ENCODE data around the gene ILK.

ILK gene

DNA sequence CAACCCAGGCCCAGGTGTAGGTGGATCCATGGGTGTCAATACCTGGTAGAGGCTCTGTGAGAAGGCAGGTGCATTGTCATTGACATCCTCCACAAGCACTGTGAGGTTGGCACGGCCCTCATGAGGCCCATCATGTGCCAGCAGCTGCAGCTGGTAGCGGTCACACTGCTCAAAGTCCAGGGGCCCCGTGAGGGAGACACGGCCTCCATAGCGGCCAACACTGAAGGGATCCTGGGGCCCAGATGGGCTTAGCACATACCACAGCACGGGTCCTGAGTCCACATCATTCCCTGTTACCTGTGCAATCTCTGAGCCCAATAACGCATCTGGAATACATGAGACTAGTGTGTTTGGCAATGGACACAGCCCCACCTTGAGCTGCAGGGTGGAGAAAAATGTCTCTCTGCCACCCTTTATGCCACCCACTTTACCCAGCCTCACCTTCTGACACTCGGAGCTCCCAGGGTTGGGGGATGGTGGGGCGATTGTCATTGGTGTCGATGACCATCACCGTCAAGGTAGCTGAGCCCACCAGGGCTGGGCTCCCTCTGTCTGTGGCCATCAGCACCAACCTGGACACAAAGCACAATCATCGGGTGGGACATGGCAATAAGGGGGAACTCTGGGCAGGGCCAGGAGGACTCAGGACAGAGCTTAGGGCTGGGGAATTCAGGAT, 21.7 kb downstream of the ILK start:
- Histone ChIP-seq H3K9me3 (replicated peaks in 1 of 11) (no peaks in the 10 kb centered on the region), H3K36me3 (peaks cover 13 to 74% (median 58%) of the 10 kb centered on the region in 11 experiments), H3K27me3 (no peaks in the 10 kb centered on the region), H3K4me2 (no peak overlapping the region), H3K9ac (no peak overlapping the region), H3K4me3 (no peak overlapping the region), H4K20me1 (no peaks in the 10 kb centered on the region; a peak in 1 of 22 replicates), H3K27ac (no peak overlapping the region), H3K4me1 (peaks cover 0 to 29% (median 14%) of the 10 kb centered on the region in 10 experiments; a peak in 17 of 20 replicates)
- no peak for TF ChIP-seq Cebpa-rat (IDR thresholded peaks at IDR 0.05)

DNA sequence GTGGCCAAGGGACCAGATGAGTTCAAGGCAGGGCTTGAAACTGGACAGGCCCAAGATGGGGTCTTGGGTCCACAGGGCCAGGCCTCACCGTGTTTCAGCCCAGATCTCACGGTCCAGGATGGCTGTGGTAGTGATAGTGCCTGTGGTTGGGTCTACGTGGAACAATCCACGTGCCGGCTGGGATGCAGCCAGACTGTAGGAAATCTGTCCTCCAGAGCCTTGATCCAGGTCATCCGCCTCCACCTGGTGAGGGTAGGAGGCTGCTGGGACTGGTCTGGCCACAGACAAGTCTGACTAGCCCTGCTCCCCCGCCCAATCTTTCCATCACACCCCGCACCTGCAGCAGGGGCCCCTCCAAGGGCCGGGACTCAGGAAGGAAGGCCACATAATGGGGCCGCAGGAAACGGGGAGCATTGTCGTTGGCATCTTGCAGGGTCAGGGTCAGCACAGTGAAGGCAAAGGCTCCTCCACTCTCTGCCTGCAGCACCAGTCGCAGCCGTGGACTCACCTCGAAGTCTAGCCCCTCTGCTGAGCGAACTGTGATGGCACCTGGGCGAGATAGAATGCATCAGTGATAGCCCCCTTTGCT, 22.4 kb downstream of the ILK start:
- no peaks in the 10 kb centered on the region; a peak in 1 of 22 replicates for H4K20me1 ChIP-seq
- no peak overlapping the region for H3K27ac ChIP-seq
- peaks cover 13 to 80% (median 64%) of the 10 kb centered on the region in 11 experiments for H3K36me3 ChIP-seq

DNA sequence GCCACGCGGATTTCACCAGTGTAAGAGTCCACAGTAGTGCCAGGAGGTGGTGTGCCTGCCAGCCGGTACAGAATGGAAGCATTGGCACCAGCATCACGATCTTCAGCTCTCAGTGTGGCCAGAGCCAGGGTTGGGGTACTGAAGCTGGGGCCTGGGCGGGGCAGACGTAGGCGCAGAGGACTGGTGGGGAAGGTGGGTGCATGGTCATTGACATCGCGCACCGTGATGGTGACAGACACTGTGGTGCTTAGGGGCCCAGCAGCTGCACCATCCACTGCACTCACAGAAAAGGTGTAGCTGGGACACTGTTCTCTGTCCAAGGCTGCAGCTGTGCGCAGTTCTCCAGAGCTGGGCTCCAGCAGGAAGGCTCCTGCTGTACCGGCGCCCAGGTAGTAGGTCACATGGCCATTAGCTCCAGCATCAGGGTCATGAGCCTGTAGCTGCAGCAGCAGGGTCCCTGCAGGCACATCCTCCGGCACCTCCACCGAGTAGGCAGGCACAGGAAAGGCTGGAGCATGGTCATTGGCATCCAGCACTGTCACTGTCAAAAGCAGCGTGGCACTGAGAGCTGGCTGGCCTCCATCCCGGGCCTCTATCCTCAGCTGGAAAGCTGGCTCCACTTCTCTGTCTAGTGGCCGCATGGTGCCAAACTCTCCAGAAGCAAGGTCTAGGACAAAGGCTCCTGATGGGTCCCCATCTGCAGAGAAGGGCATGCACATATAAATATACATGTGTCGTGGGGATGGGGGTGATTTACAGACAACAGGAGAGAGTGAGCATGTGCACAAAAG, 23.6 kb downstream of the ILK start:
- no peaks in the 10 kb centered on the region for H3K27me3 ChIP-seq
- no peak overlapping the region for H3K4me2 ChIP-seq
- H4K20me1 ChIP-seq, result no peaks in the 10 kb centered on the region; a peak in 1 of 22 replicates
- TF ChIP-seq Cebpa-rat (IDR thresholded peaks at IDR 0.05), result no peak
- no peak overlapping the region for H3K9ac ChIP-seq
- H3K27ac ChIP-seq, result no peak overlapping the region
- H3K4me1 ChIP-seq, result peaks cover 0 to 14% (median 7%) of the 10 kb centered on the region in 10 experiments; a peak in 9 of 20 replicates
- H3K9me3 ChIP-seq (replicated peaks in 1 of 11), result no peaks in the 10 kb centered on the region
- peaks cover 13 to 93% (median 77%) of the 10 kb centered on the region in 11 experiments for H3K36me3 ChIP-seq
- H3K4me3 ChIP-seq, result no peak overlapping the region

More for the DNA sequence above, 22.4 kb downstream of the ILK start:
- Histone ChIP-seq H3K9me3 (replicated peaks in 1 of 11) (no peaks in the 10 kb centered on the region), H3K4me1 (peaks cover 0 to 22% (median 10%) of the 10 kb centered on the region in 10 experiments; a peak in 17 of 20 replicates), H3K4me2 (no peak overlapping the region), H3K4me3 (no peak overlapping the region), H3K9ac (no peak overlapping the region), H3K27me3 (no peaks in the 10 kb centered on the region)
- TF ChIP-seq Cebpa-rat (IDR thresholded peaks at IDR 0.05), result no peak

DNA sequence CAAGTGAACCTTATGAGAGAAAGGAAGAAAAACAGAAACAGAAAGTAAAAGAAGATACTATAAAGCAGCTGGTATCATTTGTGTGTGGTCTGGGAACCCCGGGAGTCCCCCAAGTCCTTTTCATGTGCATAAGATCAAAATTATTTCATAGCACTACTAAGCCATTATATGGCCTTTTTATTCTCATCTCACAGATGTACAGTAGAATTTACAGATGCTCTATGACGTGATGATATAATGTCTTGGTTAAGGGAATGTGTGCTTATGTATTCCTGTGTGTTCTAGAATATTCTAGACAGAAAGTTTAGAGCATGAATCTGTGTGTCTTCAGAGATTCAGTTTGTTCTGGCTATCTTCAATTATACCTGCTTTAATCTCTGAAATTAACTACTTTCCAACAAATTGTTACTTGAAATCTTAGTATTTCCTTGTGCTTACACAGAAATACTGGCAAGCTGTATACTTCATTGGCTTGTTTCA, 24.2 kb downstream of the ILK start:
- H3K27me3 ChIP-seq, result no peaks in the 10 kb centered on the region
- H3K4me2 ChIP-seq, result no peak overlapping the region
- TF ChIP-seq Cebpa-rat (IDR thresholded peaks at IDR 0.05), result no peak
- H3K9ac ChIP-seq, result no peak overlapping the region
- peaks cover 13 to 99% (median 83%) of the 10 kb centered on the region in 11 experiments for H3K36me3 ChIP-seq
- no peak overlapping the region for H3K4me3 ChIP-seq
- no peaks in the 10 kb centered on the region for H3K9me3 ChIP-seq (replicated peaks in 1 of 11)
- no peak overlapping the region for H3K27ac ChIP-seq
- H3K4me1 ChIP-seq, result peaks cover 0 to 8% (median under 1%) of the 10 kb centered on the region in 10 experiments; a peak in 5 of 20 replicates
- no peaks in the 10 kb centered on the region; a peak in 1 of 22 replicates for H4K20me1 ChIP-seq

DNA sequence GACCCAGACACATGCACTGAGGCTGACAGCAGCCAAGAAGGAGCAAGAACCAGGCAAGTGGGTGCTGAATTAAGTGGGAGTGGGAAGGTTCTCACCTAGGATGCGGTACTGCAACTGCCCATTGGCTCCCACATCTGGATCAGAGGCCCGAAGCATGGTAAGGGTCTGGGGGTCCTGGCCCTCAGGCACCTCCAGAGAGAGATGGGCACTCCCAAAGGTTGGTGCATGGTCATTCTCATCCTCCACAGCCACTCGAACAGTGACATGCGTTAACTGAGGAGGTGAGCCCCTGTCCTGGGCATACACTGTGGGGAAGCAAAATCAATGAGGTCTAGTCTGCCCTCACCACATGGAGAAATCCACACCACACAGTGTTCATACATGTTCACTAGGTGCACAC, 25.0 kb downstream of the ILK start:
- Histone ChIP-seq H3K27me3 (no peaks in the 10 kb centered on the region), H3K36me3 (peaks cover 13 to 99% (median 90%) of the 10 kb centered on the region in 11 experiments), H3K9ac (no peak overlapping the region), H3K4me3 (no peak overlapping the region), H3K4me1 (peaks cover 0 to 8% (median 0%) of the 10 kb centered on the region in 10 experiments; a peak in 3 of 20 replicates), H3K27ac (no peak overlapping the region), H4K20me1 (no peaks in the 10 kb centered on the region; a peak in 1 of 22 replicates), H3K4me2 (no peak overlapping the region), H3K9me3 (replicated peaks in 1 of 11) (no peaks in the 10 kb centered on the region)
- TF ChIP-seq Cebpa-rat (IDR thresholded peaks at IDR 0.05), result no peak

DNA sequence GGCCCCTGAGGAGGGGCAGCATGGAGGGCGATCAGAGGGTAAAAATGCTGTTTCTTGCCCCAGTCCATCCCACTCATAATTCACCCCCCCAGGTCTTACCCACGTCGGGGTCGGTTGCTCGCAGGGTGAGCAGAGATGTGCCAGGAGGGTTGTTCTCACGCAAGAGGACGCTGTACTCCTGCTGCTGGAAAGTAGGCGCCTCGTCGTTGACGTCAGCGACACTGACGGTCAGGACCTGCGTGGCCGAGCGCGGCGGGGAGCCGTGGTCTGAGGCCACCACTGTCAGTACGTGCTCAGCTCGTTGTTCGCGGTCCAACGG, 26.0 kb downstream of the ILK start:
- Histone ChIP-seq H3K9me3 (replicated peaks in 1 of 11) (no peaks in the 10 kb centered on the region), H3K9ac (no peak overlapping the region), H3K4me3 (no peak overlapping the region), H3K4me1 (peaks cover 0 to 18% (median 7%) of the 10 kb centered on the region in 10 experiments; a peak in 13 of 20 replicates), H4K20me1 (no peaks in the 10 kb centered on the region; a peak in 1 of 22 replicates), H3K27me3 (no peaks in the 10 kb centered on the region), H3K4me2 (no peak overlapping the region), H3K27ac (no peak overlapping the region), H3K36me3 (peaks cover 13 to 97% (median 87%) of the 10 kb centered on the region in 11 experiments)
- no peak for TF ChIP-seq Cebpa-rat (IDR thresholded peaks at IDR 0.05)

DNA sequence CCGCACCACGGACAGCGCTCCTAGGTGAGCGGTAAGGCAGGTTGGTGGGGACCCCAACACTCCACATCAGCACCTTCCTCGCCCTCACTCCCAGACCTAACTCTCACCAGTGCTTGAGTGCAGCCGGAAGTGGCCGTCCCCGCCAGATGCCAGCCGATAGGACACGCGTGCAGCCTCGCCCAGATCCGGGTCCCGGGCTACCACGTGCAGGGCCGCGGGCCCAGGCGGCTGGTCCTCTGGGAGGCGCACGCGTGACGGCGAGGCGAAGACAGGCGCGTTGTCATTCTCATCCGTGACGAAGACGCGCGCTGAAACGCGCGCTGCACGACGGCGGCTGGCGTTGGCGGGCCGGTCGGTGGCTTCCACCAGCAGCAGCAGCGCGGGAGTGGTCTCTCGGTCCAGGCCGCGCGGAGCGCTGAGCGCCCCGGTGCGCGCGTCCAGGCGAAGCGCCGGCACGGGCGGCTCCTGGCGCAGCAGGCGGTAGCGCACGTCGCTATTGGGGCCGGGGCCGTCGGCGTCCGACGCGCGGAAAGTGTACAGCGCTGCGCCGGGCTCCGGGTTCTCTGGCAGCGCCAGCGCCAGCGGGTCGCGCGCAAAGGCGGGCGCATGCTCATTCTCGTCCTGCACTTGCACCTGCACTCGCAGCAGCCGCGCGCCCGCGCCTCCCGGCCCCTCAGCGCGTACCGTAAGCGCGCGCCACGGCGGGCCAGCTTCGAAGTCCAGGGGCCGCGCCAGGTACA, 26.5 kb downstream of the ILK start:
- no peak overlapping the region for H3K4me2 ChIP-seq
- H3K27ac ChIP-seq, result no peak overlapping the region
- no peaks in the 10 kb centered on the region; a peak in 1 of 22 replicates for H4K20me1 ChIP-seq
- no peak overlapping the region for H3K4me3 ChIP-seq
- no peak for TF ChIP-seq Cebpa-rat (IDR thresholded peaks at IDR 0.05)
- no peaks in the 10 kb centered on the region for H3K27me3 ChIP-seq
- peaks cover 2 to 23% (median 12%) of the 10 kb centered on the region in 10 experiments; a peak in 19 of 20 replicates for H3K4me1 ChIP-seq
- H3K9me3 ChIP-seq (replicated peaks in 1 of 11), result no peaks in the 10 kb centered on the region
- peaks cover 11 to 91% (median 82%) of the 10 kb centered on the region in 11 experiments for H3K36me3 ChIP-seq
- H3K9ac ChIP-seq, result no peak overlapping the region

DNA sequence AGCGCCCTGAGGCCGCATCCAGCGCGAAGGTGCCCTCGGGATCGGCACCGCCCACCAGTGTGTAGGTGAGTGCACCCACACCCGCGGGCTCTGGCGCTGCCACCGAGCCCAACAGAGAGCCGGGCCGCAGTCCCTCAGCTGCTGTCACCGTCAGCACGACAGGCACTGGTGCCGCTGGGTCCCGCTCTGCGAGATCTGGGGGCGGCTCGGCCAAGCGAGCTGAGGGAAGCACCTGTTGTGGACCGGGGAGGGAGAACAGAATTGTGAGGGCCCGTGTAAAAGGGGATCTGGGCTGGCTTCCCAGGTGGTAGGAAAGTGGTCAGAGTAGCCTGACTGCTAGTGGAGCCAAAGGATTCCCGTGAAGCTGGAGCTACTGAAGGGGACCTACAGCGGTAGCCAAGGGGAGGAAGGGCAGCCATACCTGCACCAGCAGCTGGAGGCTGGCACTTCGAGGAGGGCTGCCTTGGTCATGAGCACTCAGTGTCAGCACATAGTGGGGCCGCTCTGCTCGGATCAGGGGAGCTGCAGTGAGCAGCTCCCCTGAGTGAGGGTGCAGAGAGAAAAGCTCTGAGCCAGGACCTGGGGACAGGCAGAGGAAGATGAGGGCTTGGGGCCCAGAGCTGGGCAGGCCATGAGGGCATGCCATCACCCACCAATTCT, 27.2 kb downstream of the ILK start:
- H3K4me3 ChIP-seq, result no peak overlapping the region
- H3K9me3 ChIP-seq (replicated peaks in 1 of 11), result no peaks in the 10 kb centered on the region
- peaks cover 7 to 84% (median 75%) of the 10 kb centered on the region in 11 experiments; a peak in 21 of 22 replicates for H3K36me3 ChIP-seq
- H3K9ac ChIP-seq, result no peak overlapping the region
- H4K20me1 ChIP-seq, result no peaks in the 10 kb centered on the region; a peak in 2 of 22 replicates
- no peak overlapping the region for H3K27ac ChIP-seq
- TF ChIP-seq Cebpa-rat (IDR thresholded peaks at IDR 0.05), result no peak
- no peaks in the 10 kb centered on the region for H3K27me3 ChIP-seq
- H3K4me2 ChIP-seq, result no peak overlapping the region
- peaks cover 9 to 30% (median 19%) of the 10 kb centered on the region in 10 experiments for H3K4me1 ChIP-seq
